Activated naive CD4-positive, alpha-beta T cell treated with anti-CD3 and anti-CD28 coated beads, Interleukin-2, amount 50 U/mL, for 72 hours (primary cell): ENCODE data around the gene CAPZA2. TPM values are rescaled to one million over a fixed set of nuclear protein-coding genes. Genes with fewer than 3 reads are reported as not detected.
"Not testable (repeated sequence)": the region's sequence is repeated elsewhere in the genome, so short reads cannot be mapped to it uniquely, and the experiment has no call there.

Experiments
- ATAC-seq, 2 donors: fragments of 150-1000 bp; cut with Tn5 transposase; 2 replicates each; pipeline ENCODE4 v1.10.0; 2021; ENCODE audit warnings: mild to moderate bottlenecking in 2 of 2, moderate library complexity in 2 of 2
- DNase-seq, 2 donors: peaks; one replicate each; pipeline ENCODE4 v3.0.0; 2021 to 2022; ENCODE audit warnings: low spot score in 2 of 2
- H3K27ac Mint-ChIP-seq, 2 donors: one replicate each; pipeline ENCODE4 v1.8.0; 2022; ENCODE audit warnings: mild to moderate bottlenecking in 2 of 2, mixed read lengths in 2 of 2
- H3K36me3 Mint-ChIP-seq, 2 donors: one replicate each; pipeline ENCODE4 v1.8.0; 2022; ENCODE audit warnings: mixed read lengths in 2 of 2
- H3K9me3 Mint-ChIP-seq, 2 donors: one replicate each; pipeline ENCODE4 v1.8.0; 2022; ENCODE audit warnings: mixed read lengths in 2 of 2
- total RNA-seq, 2 donors: library from RNA; stranded (reverse); gene quantifications; one replicate each; pipeline ENCODE4 v1.2.3, GENCODE V29; 2022

CAPZA2 gene
- total RNA-seq, 2 donors from 2014 or later = 97.3 to 148 TPM

DNA sequence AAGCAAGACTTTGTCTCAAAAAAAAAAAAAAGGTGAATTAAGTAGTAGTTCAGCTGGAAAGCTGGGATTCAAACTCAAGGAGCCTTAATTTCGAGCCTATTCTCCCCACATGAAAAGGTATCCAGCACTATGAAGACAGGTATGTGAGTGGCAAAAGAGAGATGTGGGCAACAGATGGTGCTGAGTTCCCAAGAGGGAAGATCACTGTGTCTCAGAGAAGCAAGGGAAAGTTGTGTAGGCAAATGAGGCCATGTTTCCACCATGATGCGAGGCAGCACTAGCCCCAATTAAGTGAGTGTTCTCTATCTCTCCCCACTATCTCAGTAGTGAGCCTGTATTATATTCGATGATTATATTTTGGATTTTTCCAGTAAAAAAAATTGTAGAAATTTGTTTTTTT lies 71.1 kb downstream of the CAPZA2 start:
- no peak for DNase-seq
- ATAC-seq = no peak
- H3K27ac Mint-ChIP-seq = no peak overlapping the region
- H3K9me3 Mint-ChIP-seq = no peaks in the 10 kb centered on the region
- no peaks in the 10 kb centered on the region for H3K36me3 Mint-ChIP-seq

DNA sequence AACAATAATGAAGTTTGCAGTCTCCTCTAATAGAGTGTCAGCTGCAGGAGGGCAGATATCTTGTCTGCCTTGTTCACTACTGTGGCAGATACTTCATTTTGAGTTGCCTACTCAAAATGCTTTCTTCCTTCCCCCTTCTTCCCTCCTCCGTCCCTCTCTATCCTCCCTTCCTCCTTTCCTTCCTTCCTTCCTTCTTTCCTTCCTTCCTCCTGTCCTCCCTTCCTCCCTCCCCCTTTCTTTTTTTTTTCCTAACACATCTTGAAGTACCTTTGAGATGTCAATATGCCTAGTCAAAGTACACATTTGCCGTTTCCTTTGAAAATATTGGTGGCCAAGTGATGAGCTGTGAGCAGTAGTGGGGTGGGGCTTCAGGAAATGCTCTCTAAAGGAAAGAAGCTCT lies 72.2 kb downstream of the CAPZA2 start:
- H3K27ac Mint-ChIP-seq = no peak overlapping the region
- H3K9me3 Mint-ChIP-seq = no peaks in the 10 kb centered on the region
- DNase-seq (no peak), ATAC-seq (no peak)
- H3K36me3 Mint-ChIP-seq = no peaks in the 10 kb centered on the region

DNA sequence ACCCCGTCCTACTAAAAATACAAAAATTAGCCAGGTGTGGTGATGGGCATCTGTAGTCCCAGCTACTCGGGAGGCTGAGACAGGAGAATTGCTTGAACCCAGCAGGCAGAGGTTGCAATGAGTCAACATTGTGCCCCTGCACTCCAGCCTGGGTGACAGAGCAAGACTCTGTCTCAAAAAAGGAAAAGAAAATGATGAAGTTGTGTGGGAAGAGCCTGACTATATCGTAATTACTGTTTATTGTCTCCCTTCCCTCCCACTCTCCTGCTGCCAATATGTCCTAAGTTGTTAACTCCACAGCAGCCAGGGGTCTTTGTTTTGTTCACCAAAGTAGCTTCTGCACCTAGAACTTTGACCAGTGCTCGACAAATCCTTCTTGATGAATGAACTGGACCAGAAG lies 74.5 kb downstream of the CAPZA2 start:
- not testable (repeated sequence) for H3K36me3 Mint-ChIP-seq, H3K9me3 Mint-ChIP-seq, H3K27ac Mint-ChIP-seq, ATAC-seq, DNase-seq

DNA sequence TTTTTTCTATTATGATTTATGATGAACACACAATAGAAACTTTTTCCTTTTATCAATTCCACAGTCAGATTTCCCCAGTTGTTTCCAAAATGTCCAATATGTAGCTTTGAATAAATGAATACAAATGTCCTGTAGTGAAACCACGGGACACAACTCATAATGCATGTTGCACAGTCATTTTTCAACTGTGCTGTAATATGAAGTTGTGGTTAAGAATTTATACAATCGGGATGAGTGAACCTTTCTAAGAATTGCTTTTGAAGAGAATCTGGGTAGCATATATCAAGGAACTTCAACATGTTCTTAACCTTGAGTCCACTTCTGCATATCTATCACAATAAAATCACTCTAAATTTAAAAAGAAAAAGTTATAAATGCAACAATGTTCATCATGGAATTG lies 76.3 kb downstream of the CAPZA2 start:
- DNase-seq (no peak), ATAC-seq (peak in 1 of 2 donors; percentile 71)
- Mint-ChIP-seq H3K27ac (no peak overlapping the region), H3K9me3 (no peaks in the 10 kb centered on the region), H3K36me3 (no peaks in the 10 kb centered on the region)

DNA sequence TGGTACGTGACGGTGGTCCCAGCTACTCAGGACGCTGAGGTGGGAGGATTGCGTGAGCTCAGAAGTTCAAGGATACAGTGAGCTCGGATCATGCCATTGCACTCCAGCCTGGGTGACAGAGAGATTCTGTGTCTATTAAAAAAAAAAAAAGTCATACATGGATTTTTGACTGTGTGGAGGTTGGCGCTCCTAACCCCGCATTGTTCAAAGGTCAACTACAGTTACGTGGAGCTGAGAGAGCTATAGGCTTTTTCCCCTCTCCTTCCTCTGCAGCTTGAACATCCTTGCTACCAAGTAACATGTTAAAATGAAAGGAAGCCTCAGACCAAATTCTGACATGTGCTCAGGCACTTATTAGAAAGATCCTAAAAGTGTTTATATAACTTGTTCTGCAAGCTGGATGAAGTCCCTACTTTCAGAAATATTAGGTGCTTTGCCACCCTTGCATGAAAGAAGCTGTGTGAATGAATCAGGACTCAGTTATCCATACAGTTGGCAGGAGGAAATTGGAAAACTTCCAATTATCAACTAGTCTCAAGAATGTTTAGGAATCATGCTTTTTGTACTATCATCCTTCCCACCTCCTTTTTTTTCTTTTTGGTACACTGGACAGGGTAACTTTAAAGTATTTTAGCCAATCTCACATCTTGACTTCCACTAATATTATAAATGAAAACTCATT lies 78.4 kb downstream of the CAPZA2 start:
- Mint-ChIP-seq H3K9me3 (no peaks in the 10 kb centered on the region), H3K27ac (no peak overlapping the region), H3K36me3 (no peaks in the 10 kb centered on the region)
- ATAC-seq = no peak
- no peak for DNase-seq

DNA sequence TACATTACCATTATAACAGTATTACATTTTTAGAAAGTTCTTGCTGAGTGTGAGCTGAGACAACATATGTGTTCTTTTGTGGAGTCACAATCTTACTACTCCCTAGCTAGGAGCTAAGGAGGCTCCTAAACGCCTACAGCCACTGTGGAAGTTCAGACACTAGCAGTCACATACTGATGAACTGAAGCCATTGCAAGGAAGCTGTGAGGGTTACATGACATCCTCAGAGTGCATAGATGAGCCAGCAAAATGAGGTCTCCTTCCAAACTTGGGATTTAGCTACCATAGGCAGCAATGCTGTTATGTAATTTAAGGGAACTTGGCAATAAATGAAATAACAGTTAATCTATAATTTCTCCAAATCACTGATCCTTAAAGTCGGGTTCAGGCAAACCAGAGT lies 80.1 kb downstream of the CAPZA2 start:
- no peak for DNase-seq
- Mint-ChIP-seq H3K27ac (no peak overlapping the region), H3K36me3 (no peaks in the 10 kb centered on the region), H3K9me3 (no peaks in the 10 kb centered on the region)
- ATAC-seq = no peak

DNA sequence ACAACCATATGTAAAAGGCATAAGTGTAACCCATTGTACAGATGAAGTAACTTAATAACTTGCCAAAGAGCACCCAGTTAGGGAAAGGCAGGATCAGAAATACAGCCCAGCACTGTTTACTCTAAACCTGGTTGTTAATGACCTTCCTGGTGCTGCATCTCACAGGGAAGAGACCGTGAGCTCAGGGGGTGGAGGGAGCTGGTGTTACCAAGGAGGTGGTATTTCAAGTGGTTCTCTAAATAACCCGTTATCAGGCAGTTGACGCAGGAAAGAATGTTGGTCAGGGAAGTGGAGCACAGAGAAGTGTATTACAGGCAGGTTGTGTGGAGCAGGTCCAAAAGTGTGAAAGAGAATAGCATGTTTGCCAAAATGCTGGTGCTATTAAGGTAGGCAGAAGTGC lies 86.5 kb downstream of the CAPZA2 start:
- H3K36me3 Mint-ChIP-seq = no peaks in the 10 kb centered on the region
- ATAC-seq (no peak), DNase-seq (no peak)
- H3K27ac Mint-ChIP-seq = no peak overlapping the region
- no peaks in the 10 kb centered on the region for H3K9me3 Mint-ChIP-seq

DNA sequence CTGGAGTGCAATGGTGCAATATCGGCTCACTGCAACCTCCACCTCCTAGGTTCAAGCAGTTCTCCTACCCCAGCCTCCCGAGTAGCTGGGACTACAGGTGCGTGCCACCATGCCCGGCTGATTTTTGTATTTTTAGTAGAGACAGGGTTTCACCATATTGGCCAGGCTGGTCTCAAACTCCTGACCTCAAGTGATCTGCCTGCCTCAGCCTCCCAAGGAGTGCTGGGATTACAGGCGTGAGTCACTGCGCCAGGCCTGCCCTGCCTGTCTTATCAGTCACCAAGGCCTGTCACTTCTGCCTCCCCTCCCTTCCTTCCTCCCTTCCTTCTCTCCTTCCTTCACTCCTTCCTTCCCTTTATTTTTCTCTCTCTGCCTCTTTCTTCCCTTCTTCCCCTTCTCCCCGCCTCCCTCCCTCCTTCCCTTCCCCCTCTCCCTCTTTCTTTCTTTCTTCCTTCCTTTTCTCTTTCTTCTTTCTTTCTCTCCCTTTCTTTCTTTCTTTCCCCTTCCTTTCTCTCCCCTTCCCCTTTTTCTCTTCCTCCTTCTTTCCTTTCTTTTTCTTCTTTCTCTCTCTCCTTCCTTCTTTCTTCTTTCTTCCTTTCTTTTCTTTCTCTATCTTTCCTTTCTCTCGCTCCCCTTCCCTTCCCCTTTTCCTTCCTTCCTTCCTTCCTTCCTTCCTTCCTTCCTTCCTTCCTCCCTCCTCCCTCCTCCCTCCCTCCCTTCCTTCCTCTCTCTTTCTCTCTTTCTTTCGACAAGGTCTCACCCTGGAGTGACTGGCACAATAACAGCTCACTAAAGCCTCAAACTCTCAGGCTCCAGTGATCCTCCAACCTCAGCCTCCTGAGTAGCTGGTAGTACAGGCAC lies 87.8 kb downstream of the CAPZA2 start:
- DNase-seq (no peak), ATAC-seq (no peak)
- H3K9me3 Mint-ChIP-seq = no peaks in the 10 kb centered on the region
- no peaks in the 10 kb centered on the region for H3K36me3 Mint-ChIP-seq
- no peak overlapping the region for H3K27ac Mint-ChIP-seq

DNA sequence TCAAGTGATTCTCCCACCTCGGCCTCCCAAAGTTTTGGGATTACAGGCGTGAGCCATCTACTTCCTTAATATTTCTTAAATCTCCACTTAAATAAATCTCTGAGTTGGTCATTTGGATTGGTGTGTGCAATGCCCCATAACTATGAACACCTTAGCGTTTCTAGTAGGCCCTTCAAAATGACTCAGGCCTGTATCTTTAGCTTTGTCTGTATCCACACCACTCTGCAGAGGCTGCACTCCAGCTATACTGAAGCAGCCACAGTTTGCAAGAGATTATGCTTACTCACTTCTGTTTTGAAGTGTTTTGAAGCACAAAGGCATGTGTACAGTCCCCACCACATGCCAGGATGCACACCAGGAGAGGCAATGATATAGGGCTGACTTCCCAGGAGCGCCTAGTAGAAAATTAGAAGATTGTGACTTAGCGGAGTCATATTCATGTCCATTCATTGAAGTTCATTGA lies 88.5 kb downstream of the CAPZA2 start:
- H3K9me3 Mint-ChIP-seq = no peaks in the 10 kb centered on the region
- no peak overlapping the region for H3K27ac Mint-ChIP-seq
- H3K36me3 Mint-ChIP-seq = no peaks in the 10 kb centered on the region
- ATAC-seq = no peak
- DNase-seq = no peak

DNA sequence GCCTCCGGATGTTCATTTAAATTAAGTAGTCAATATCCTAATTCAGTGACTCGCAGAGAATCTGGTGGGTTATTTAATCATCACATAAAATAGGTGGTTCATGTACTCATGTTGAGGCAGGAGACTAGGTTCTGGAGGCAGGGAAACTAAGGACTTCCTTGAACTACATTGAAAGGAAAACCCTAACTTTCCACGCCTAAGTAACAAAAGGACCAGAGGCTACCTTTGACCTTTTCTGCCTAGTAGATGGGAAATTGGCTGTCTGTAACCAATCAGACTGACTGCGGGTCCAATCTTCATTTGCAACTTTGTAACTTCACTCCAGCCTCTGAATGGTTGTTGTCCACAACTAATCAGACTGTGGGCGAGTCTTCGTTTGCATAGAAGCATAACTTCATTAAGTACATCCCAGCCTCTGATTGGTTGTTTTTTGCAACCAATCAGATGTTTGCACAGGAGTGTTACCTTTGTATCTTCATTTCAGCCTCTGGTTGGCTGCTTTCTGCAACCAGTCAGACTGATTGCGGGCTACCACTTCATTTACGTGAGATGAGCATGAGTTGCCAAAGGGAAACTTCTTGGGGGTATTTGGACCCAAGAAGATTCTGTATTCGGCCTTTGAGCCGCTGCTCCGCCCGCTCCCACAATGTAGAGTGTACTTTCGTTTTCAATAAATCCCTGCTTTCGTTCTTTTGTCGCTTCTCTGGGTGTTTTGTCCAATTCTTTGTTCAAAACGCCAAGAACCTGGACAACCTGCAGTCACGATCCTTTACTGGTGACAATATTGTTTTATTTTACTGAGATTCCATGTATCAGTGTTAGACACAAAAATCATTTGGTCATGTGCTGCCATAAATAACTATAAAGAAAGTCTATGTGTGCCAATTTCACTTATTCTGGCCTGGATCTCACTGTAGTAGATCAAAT lies 89.2 kb downstream of the CAPZA2 start:
- H3K36me3 Mint-ChIP-seq = no peaks in the 10 kb centered on the region
- ATAC-seq (no peak), DNase-seq (no peak)
- no peak overlapping the region for H3K27ac Mint-ChIP-seq
- no peaks in the 10 kb centered on the region for H3K9me3 Mint-ChIP-seq

DNA sequence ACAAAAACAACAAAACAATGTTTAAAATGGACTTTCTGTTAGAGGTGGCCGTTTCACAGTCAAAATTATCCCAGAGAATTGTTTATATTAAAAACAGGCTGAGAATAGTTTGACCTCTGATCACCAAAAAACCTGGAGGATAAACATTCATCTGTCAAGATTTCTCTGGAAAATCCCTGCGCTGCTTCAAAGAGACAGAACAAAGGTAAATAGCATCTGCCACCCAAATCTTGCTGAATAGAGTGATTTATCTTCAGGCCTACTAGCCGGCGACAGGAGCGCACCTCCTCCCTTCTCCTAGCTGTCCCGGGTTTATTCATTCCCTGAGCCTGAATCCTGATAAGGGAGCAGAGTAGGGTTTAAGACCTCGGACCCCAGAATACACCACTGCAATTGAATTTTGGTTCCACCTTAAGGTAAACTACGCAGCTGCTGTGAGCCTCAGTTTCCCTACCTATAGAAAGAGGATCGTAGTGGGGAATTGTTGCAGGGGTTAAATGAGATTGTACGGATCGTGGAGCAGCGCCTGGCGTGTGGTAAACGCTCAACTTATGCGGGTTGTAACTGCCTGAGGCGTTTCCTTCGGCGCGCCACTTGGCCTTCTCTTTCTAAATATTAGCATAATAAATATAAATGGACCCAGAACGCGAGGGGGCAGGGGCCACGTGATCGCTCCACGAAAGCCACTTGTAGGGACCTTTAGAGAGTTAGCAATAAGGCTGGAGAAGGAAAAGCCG lies 90.4 kb downstream of the CAPZA2 start:
- DNase-seq (no peak), ATAC-seq (peak in 1 of 2 donors; percentile 8)
- no peaks in the 10 kb centered on the region for H3K9me3 Mint-ChIP-seq
- peak overlapping the region in 1 of 2 donors; percentile 63 for H3K27ac Mint-ChIP-seq
- H3K36me3 Mint-ChIP-seq = no peaks in the 10 kb centered on the region

DNA sequence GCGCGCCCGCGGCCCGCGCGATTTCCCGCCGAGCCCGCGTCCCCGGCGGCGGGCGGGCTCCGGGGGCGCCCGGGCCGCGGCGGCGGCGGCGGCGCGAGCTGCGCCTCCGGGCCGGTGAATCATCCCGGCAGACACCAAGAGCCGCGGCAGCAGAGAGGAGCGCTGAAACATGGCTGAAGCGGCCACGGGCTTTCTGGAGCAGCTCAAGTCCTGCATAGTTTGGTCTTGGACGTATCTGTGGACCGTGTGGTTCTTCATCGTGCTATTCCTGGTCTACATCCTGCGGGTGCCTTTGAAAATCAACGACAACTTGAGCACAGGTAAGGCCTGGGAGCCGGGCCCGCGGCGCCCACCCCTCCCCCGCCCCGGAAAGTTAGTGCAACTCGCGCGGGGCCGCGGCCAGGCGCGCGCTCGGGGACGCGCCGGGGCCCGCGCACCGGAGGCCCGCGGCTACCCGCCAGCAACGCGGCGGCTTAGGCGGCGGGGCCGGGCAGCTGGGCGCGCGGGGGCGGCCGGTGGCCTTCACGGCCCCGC lies 91.1 kb downstream of the CAPZA2 start, which contains the start of gene ST7:
Gene ST7 (plus strand): TSS at position 130 of the 534 bp plus-strand sequence. CDS start 40 bp downstream, at position 170.
- ATAC-seq (peak; percentile 84 to 86), DNase-seq (peak; percentile 63 to 78)
- Mint-ChIP-seq H3K27ac (peak within 1 kb of the TSS; percentile 72 to 82), H3K9me3 (no peaks in the 10 kb centered on the region), H3K36me3 (no peaks in the 10 kb centered on the region)

DNA sequence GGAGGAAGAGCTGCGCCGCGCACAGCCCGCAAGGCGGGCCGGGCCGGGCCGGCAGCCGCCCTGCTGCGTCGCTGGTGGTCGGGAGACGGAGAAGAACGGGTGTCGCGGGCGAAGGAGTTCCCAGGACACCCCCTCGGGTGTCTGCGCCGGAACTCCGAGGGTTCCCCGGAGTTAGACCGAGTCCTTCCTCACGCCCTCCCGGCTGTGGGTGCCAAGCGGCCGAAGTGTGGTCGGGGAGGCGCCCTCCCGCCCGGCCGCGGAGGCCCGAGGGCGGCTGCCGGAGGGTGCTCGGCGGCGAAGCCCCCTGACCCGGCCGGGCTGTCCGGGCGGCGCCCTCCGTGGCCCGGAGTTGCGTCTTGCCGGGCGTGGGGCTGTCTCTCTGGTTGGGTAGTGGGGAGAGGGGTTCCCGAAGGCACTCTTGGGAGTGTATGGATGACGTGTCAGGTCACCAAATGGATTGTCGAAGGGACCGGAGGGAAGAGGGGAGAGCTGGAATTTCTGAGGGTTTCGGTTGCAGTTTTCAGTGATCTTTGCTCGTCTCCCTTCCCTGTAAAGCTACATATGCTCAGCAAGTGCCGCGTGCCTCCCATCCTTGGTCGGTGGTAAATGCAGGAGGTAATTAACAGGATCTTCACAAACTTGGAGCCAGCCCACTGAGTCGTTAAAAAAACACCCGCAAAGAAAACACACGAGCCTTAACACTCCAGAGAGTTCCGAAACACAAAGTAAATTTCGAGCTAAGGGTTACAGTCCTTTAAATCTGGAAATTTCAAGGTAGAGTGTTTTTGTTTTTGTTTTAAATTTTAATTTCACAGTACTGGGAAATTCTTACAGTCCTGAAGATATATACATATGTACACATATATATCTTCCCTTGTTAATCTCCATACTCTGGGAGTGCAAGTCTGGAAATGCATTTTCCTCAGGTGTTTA lies 91.8 kb downstream of the CAPZA2 start:
- H3K27ac Mint-ChIP-seq = peak overlapping the region; percentile 72 to 82
- DNase-seq (peak in 1 of 2 donors; percentile 63), ATAC-seq (peak; percentile 23 to 31)
- H3K9me3 Mint-ChIP-seq = no peaks in the 10 kb centered on the region
- H3K36me3 Mint-ChIP-seq = no peaks in the 10 kb centered on the region

DNA sequence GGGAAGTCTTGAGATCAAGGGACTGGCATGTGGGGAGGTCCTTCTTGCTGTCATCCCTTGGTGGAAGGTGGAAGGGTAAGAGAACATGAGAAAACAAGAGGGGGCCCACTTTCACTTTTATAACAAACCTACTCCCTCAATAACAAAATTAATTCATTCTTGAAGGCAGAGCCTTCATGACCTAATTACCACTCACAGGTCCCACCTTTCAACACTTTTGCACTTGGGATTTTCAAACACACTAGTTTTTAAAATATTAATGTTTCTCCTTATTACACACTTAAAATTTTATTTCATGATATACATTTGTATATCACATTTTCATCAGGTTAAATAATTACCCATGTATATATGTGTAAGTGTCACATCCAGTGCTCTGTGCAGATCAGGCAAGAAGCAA lies 93.0 kb downstream of the CAPZA2 start:
- ATAC-seq = no peak
- Mint-ChIP-seq H3K36me3 (no peaks in the 10 kb centered on the region), H3K9me3 (no peaks in the 10 kb centered on the region), H3K27ac (peak overlapping the region in 1 of 2 donors; percentile 82)
- DNase-seq = no peak
